ENCODE results near the gene UBE2L3. TPM values are rescaled to one million over a fixed set of nuclear protein-coding genes. Genes with fewer than 3 reads are reported as not detected.
"Not testable (repeated sequence)": the region's sequence is repeated elsewhere in the genome, so short reads cannot be mapped to it uniquely, and the experiment has no call there.

Gene UBE2L3
- total RNA-seq, 2 experiments from 2014 or later: 50.3 to 54.9 TPM

- H3K4me1 Mint-ChIP-seq (ENCODE audit: low read depth); H3K4me3 Mint-ChIP-seq; POLR2A ChIA-PET; H3K36me3 Mint-ChIP-seq (ENCODE audit: low read depth); DNase-seq; H3K27me3 Mint-ChIP-seq; intact Hi-C loops (cut with micrococcal nuclease); CTCF ChIA-PET; H3K27ac Mint-ChIP-seq; ATAC-seq; H3K9me3 Mint-ChIP-seq: not testable (repeated sequence)
Measured at GRCh38 chr22:21551361-21551760, 16.2 kb upstream of the UBE2L3 start, which contains the start of gene RIMBP3C. Gene RIMBP3C, minus strand, starts transcription at chr22:21551461. Its CDS starts 485 bp downstream, at chr22:21550976.

GRCh38 chr22:21559345-21560125 lies 8.0 kb upstream of the UBE2L3 start:
- DNase-seq; H3K9me3 Mint-ChIP-seq; H3K27me3 Mint-ChIP-seq; CTCF ChIA-PET; ATAC-seq; POLR2A ChIA-PET; intact Hi-C loops (cut with micrococcal nuclease); H3K4me3 Mint-ChIP-seq; H3K27ac Mint-ChIP-seq; H3K4me1 Mint-ChIP-seq (ENCODE audit: low read depth); H3K36me3 Mint-ChIP-seq (ENCODE audit: low read depth): not testable (repeated sequence)

- ATAC-seq; H3K9me3 Mint-ChIP-seq; H3K27ac Mint-ChIP-seq; H3K36me3 Mint-ChIP-seq (ENCODE audit: low read depth); POLR2A ChIA-PET; CTCF ChIA-PET; H3K27me3 Mint-ChIP-seq; H3K4me1 Mint-ChIP-seq (ENCODE audit: low read depth); intact Hi-C loops (cut with micrococcal nuclease); DNase-seq; H3K4me3 Mint-ChIP-seq: not testable (repeated sequence)
Measured at GRCh38 chr22:21560657-21561056, 6.9 kb upstream of the UBE2L3 start.

- POLR2A ChIA-PET: interaction anchor here (1.1 kb wide), 1 partner anchor 12 kb away, joined by 3 read pairs; no protein-coding TSS in a partner anchor
- peaks cover 7% of the 10 kb centered on the region for H3K36me3 Mint-ChIP-seq (ENCODE audit: low read depth)
- H3K27me3 Mint-ChIP-seq: peaks cover 2% of the 10 kb centered on the region
- DNase-seq (no peak), ATAC-seq (no peak)
- H3K27ac Mint-ChIP-seq: no peak overlapping the region
- H3K4me1 Mint-ChIP-seq (ENCODE audit: low read depth): peaks cover 9% of the 10 kb centered on the region
- H3K4me3 Mint-ChIP-seq: no peak overlapping the region
- H3K9me3 Mint-ChIP-seq: no peaks in the 10 kb centered on the region
- intact Hi-C loops (cut with micrococcal nuclease): no loop called here
- TF ChIP-seq CTCF (IDR thresholded peaks at IDR 0.05): no peak
- CTCF ChIA-PET: interaction anchor here (1.0 kb wide), 2 partner anchors 79 to 83 kb away, joined by 3 read pairs; partner anchors contain the start of gene SDF2L1
Measured at GRCh38 chr22:21563912-21564311, 3.6 kb upstream of the UBE2L3 start.

GRCh38 chr22:21564411-21564810 lies 3.1 kb upstream of the UBE2L3 start:
- ATAC-seq (no peak), DNase-seq (no peak)
- intact Hi-C loops (cut with micrococcal nuclease): no loop called here
- no peak for TF ChIP-seq CTCF (IDR thresholded peaks at IDR 0.05)
- ChIA-PET POLR2A (interaction anchor here (1.1 kb wide), 1 partner anchor 11 kb away, joined by 3 read pairs; no protein-coding TSS in a partner anchor), CTCF (interaction anchor here (0.7 to 1.0 kb wide), 2 partner anchors 78 to 83 kb away, joined by 3 read pairs; partner anchors contain the start of gene SDF2L1)
- Mint-ChIP-seq H3K4me1 (ENCODE audit: low read depth) (peaks cover 12% of the 10 kb centered on the region), H3K9me3 (no peaks in the 10 kb centered on the region), H3K4me3 (no peak overlapping the region), H3K27ac (no peak overlapping the region), H3K27me3 (peaks cover 2% of the 10 kb centered on the region), H3K36me3 (ENCODE audit: low read depth) (peaks cover 8% of the 10 kb centered on the region)

- Mint-ChIP-seq H3K27me3 (no peaks in the 10 kb centered on the region), H3K4me3 (peak overlapping the region; percentile 91), H3K9me3 (no peaks in the 10 kb centered on the region), H3K4me1 (ENCODE audit: low read depth) (peaks cover 49% of the 10 kb centered on the region), H3K27ac (peak overlapping the region; percentile 95), H3K36me3 (ENCODE audit: low read depth) (peaks cover 28% of the 10 kb centered on the region)
- DNase-seq (peak; percentile 43), ATAC-seq (peak; percentile 24)
- ChIA-PET POLR2A (interaction anchor here (0.5 to 2.9 kb wide), 11 partner anchors 11 to 382 kb away, joined by 3 to 13 read pairs (median 3); partner anchors contain the start of gene CCDC116), CTCF (interaction anchor here (1.3 to 2.3 kb wide), 4 partner anchors 10 to 78 kb away, joined by 3 to 11 read pairs (median 6); partner anchors contain the start of gene YDJC)
- intact Hi-C loops (cut with micrococcal nuclease): no loop called here
- no peak for TF ChIP-seq CTCF (IDR thresholded peaks at IDR 0.05)
Measured at GRCh38 chr22:21568347-21569075, 997 bp downstream of the UBE2L3 start.

- H3K9me3 Mint-ChIP-seq; H3K27me3 Mint-ChIP-seq; ATAC-seq; DNase-seq; intact Hi-C loops (cut with micrococcal nuclease): not testable (repeated sequence)
- Mint-ChIP-seq H3K4me1 (ENCODE audit: low read depth) (peaks cover 54% of the 10 kb centered on the region), H3K27ac (peak overlapping the region; percentile 95), H3K36me3 (ENCODE audit: low read depth) (peaks cover 28% of the 10 kb centered on the region), H3K4me3 (peak overlapping the region; percentile 91)
- CTCF ChIA-PET: interaction anchor here (1.3 to 2.3 kb wide), 4 partner anchors 10 to 78 kb away, joined by 3 to 11 read pairs (median 6); partner anchors contain the start of gene YDJC
- POLR2A ChIA-PET: interaction anchor here (0.7 to 2.9 kb wide), 6 partner anchors 10 to 85 kb away, joined by 3 to 13 read pairs (median 4); partner anchors contain the start of gene CCDC116
Measured at GRCh38 chr22:21569076-21569427, 1.5 kb downstream of the UBE2L3 start.

Data from activated CD8-positive, alpha-beta T cell treated with anti-CD3 and anti-CD28 coated beads for 36 hours (primary cell).